HG03039 (cell line): Measurements from ENCODE around the gene GNAS-AS1.

Experiments used
- ATAC-seq: cut with Tn5 transposase; IDR thresholded peaks from one replicate; pipeline ENCODE4 v1.9.1; 2021; ENCODE audit warnings: mild to moderate bottlenecking, moderate library complexity; ENCODE audit not compliant: unreplicated experiment

GNAS-AS1 gene

GRCh38 chr20:58813369-58813768, 37.3 kb downstream of the GNAS-AS1 start:
- no peak for ATAC-seq

GRCh38 chr20:58811334-58811733, 39.4 kb downstream of the GNAS-AS1 start:
- no peak for ATAC-seq

GRCh38 chr20:58810879-58811250, 39.8 kb downstream of the GNAS-AS1 start:
- ATAC-seq: no peak

GRCh38 chr20:58810116-58810878, 40.4 kb downstream of the GNAS-AS1 start:
- ATAC-seq: no peak

- ATAC-seq: no peak
Measured at GRCh38 chr20:58808271-58809046, 42.2 kb downstream of the GNAS-AS1 start.

GRCh38 chr20:58807801-58808200, 42.9 kb downstream of the GNAS-AS1 start:
- no peak for ATAC-seq

- ATAC-seq: no peak
Measured at GRCh38 chr20:58803533-58803932, 47.2 kb downstream of the GNAS-AS1 start.

- ATAC-seq: no peak
Measured at GRCh38 chr20:58802061-58802460, 48.6 kb downstream of the GNAS-AS1 start.

- ATAC-seq: no peak
Measured at GRCh38 chr20:58800134-58800871, 50.4 kb downstream of the GNAS-AS1 start.

GRCh38 chr20:58797371-58798338, 53.0 kb downstream of the GNAS-AS1 start:
- no peak for ATAC-seq

- no peak for ATAC-seq
Measured at GRCh38 chr20:58795923-58796245, 54.8 kb downstream of the GNAS-AS1 start.

GRCh38 chr20:58795181-58795922, 55.4 kb downstream of the GNAS-AS1 start:
- no peak for ATAC-seq

- ATAC-seq: no peak
Measured at GRCh38 chr20:58794510-58795180, 56.1 kb downstream of the GNAS-AS1 start.

- ATAC-seq: no peak
Measured at GRCh38 chr20:58793512-58794420, 56.9 kb downstream of the GNAS-AS1 start.

- no peak for ATAC-seq
Measured at GRCh38 chr20:58792426-58792825, 58.3 kb downstream of the GNAS-AS1 start.

GRCh38 chr20:58791286-58791685, 59.4 kb downstream of the GNAS-AS1 start:
- ATAC-seq: no peak

- ATAC-seq: no peak
Measured at GRCh38 chr20:58790454-58790853, 60.2 kb downstream of the GNAS-AS1 start.

GRCh38 chr20:58788896-58789544, 61.7 kb downstream of the GNAS-AS1 start:
- no peak for ATAC-seq
